GM18498 (cell line): ENCODE data around the gene TMEM245.
"Not testable (repeated sequence)": the region's sequence is repeated elsewhere in the genome, so short reads cannot be mapped to it uniquely, and the experiment has no call there.

Experiments used
- ATAC-seq: cut with Tn5 transposase; IDR thresholded peaks from one replicate; pipeline ENCODE4 v1.9.1; 2021; ENCODE audit warnings: mild to moderate bottlenecking, moderate library complexity; ENCODE audit not compliant: unreplicated experiment

TMEM245 gene

GRCh38 chr9:109072133-109072692, 47.5 kb downstream of the TMEM245 start:
- no peak for ATAC-seq

DNA sequence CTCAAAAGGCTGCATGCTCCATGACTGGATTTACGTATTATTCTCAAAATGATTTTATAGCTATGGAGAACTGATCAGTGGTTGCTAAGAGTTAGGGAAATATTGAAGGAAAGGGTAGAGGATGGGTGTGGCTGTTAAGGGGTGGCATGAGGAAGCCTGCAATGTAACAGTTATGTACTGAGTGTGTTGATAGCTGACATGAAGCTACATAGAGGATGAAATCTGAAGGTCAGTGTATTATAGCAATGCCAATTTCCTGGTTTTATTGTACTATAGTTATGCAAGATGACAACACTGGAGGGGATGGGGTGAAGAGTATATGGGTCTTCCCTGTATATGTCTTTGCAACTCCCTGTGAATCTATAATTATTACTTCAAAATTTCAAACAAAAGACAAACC, 51.0 kb downstream of the TMEM245 start:
- no peak for ATAC-seq

DNA sequence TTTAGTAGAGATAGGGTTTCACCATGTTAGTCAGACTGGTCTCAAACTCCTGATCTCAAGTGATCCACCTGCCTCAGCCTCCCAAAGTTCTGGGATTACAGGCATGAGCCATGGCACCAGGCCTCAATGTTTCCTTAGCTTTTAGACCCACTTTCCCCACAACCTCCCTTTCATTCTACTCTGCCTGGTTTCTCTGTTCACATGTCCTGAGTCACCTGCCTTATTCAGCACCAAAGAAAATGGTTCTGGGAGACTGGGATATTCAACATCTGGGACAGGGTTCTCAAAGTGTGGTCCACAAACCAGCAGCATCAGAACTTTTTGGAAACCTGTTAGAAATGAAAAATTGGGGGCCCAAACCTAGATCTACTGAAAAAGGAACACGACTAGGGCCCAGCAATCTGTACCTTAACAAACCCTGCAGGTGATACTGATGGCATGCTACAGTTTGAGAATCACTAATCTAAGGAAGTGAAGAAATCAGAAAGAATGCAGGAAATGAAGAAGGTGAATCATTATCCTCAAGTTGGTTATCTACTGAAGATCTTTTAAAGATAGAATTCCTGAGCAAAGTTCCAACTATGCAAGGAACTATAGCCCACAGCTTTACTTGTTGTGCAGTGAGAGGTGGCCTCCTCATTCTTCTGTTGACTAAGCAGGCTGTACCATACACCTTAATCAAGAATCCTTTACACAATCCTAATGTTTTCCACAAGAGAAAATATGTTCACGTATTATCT, 54.6 kb downstream of the TMEM245 start:
- ATAC-seq: no peak

GRCh38 chr9:109063760-109064159, 56.0 kb downstream of the TMEM245 start:
- ATAC-seq: no peak

GRCh38 chr9:109062543-109062942, 57.2 kb downstream of the TMEM245 start:
- ATAC-seq: no peak

DNA sequence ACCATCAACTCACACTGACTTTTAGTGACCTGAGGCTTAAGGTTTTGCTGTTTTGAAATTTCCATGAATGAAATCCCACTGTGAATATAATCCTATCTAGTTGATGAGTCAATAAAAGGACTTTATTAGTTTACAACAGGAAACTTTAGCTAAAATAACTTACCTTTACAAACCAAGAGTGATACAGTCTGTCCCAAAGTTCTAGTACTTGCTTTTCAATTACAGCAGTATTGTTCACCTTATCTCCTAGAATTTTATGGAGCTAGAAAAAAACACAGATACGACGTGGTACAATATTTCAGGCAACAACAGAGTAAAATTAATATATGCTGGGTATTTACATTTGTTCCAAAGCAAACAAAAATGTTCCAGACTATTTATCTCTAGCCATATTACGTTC, 59.6 kb downstream of the TMEM245 start:
- ATAC-seq: no peak

DNA sequence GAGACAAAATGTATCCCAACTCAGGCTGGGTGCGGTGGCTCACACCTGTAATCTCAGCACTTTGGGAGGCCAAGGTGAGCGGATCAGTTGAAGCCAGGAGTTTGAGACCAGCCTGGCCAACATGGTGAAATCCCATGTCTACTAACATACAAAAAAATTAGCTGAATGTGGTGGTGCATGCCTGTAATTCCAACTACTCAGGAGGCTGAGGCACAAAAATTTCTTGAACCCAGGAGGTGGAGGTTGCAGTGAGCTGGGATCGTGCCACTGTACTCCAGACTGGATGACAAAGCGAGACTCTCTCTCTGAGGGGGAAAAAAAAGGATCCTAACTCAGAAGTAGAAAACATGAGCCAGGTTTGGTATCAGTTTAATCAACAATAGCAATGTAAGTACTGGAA, 66.6 kb downstream of the TMEM245 start:
- ATAC-seq: not testable (repeated sequence)

- ATAC-seq: no peak
These were observed 67.3 kb downstream of the TMEM245 start for GRCh38 chr9:109052416-109052815.

GRCh38 chr9:109051733-109052132, 68.0 kb downstream of the TMEM245 start:
- ATAC-seq: no peak

GRCh38 chr9:109050444-109050843, 69.3 kb downstream of the TMEM245 start:
- no peak for ATAC-seq

DNA sequence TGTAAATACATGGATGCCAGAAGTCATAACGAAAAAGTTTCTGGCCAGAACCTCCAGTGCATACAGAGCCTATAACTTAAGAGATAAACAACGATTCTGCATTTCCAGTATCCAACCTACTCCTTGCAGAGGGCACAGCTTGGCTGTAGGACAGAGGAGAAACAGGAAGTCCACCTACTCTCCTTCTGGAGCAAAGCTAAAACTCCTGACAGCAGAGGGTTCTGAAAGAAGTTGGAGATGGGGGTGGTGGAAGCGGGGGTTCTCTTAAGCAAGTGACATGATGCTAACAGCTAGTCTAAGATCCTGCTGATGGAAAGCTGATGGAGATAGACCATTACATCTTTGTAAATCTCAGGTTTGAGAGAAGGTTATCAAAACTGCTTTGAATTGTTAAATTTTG, 70.9 kb downstream of the TMEM245 start:
- ATAC-seq: no peak

GRCh38 chr9:109047259-109047658, 72.5 kb downstream of the TMEM245 start:
- ATAC-seq: no peak

- no peak for ATAC-seq
These were observed 73.4 kb downstream of the TMEM245 start for GRCh38 chr9:109046346-109046745.

DNA sequence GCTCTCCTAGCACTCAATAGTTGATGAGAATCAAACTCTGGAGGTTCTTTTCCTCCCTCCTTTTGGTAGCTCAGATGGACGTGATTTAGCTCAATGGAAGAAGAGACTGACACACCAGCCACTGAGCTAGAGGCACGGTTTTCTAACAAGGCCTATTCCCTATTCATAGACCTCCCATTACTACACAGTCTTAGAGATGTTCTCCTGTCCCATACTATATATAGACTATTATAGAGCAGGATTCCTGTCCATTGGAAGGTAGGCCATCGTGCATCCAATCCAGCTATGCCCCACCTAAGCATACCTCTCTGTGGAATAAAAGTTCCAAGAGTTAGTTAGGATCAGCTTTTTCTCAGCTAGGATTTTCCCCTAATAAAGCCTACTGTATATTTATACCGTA, 76.2 kb downstream of the TMEM245 start:
- ATAC-seq: no peak

- ATAC-seq: no peak
These were observed 79.2 kb downstream of the TMEM245 start for GRCh38 chr9:109040571-109040970.

DNA sequence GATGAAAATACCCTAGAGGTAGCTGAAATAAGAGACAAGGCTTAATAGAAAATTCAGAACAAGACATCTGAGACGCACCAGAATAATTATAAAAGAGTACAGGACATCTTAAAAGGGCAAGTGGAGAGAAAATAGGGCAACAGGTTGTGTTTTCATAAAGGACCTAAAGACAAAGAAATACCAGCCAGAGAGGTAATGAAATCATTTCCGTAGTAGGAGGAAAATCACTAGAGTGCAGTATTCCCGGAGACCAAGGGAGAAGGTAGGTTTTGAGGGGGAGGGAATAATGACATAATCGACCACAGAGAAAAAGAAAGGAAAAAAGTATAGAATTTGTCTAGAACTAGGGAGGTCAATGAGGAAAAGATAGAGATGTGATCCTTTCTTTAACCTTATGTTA, 80.2 kb downstream of the TMEM245 start:
- no peak for ATAC-seq

DNA sequence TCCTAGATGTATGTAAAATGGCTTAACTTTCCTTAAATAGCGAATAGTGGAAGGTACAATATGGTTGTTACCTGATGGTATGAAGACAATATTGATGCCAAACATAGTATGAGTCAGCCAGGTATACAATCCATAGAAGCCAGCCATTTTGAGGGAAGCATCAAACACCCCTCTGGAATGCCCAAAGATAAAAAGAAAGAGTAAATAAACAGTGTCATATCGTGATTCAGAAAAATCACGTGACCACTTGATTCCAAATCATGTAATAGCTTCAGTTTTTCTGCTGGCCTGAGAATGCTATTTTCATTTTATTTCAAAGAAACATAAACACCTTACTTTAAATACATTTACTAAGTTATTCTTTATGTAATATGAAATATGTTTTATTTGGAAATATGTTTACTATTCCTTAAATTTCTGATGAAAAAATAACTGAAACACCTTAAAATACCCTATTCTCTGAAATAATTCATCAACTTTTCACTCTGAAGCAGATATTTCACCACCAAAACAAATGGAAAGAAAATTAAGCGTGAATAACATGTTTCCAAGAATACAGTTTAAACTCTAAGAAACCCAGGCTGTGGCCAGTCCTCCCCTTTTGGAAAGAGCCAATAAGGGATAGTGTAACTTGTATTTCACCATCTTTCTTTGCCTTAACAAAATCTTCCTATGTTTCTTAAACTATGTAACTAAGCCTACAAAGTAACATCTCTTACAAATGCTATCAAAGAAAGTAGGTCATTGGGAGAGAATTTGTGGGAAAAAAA, 81.6 kb downstream of the TMEM245 start:
- ATAC-seq: no peak

DNA sequence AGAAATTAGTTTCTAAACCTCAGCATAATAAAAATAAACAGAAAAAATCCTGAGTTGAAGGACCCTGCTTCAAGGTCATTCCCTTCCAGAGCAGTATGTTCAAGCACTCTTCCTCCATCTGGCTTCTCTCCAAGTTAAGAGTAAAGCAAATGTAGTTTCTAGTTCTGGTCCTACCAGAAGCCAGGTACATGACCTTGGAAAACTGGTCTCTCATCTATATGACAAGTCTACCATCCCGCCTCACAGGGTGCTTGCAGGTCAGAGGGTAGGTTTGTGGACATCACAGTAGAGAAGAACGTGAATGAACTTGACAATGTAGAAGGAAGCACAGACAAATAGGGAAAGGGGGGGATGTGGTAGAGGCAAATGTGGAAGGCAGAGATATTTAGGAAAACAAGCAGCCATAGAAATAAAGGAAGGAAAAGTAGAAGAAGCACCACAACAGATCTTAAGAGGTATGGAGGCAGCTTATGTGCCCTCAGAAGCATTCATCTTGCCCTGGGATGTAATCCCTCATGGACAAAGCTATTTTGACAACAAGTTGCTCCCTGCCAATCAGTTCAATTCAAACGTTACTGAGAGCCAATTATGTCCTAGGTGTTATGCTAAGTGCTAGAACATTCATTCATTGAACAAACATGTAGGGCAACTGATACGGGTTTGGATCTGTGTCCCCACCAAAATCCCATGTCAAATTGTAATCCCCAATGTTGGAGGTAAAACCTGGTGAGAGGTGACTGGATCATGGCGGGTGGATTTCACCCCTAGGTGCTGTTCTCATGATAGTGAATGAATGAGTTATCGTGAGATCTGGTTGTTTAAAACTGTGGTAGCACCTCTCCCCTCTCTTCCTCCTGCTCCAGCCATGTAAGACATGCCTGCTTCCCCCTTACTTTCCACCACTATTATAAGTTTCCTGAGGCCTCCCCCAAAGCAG, 82.7 kb downstream of the TMEM245 start:
- ATAC-seq: no peak

DNA sequence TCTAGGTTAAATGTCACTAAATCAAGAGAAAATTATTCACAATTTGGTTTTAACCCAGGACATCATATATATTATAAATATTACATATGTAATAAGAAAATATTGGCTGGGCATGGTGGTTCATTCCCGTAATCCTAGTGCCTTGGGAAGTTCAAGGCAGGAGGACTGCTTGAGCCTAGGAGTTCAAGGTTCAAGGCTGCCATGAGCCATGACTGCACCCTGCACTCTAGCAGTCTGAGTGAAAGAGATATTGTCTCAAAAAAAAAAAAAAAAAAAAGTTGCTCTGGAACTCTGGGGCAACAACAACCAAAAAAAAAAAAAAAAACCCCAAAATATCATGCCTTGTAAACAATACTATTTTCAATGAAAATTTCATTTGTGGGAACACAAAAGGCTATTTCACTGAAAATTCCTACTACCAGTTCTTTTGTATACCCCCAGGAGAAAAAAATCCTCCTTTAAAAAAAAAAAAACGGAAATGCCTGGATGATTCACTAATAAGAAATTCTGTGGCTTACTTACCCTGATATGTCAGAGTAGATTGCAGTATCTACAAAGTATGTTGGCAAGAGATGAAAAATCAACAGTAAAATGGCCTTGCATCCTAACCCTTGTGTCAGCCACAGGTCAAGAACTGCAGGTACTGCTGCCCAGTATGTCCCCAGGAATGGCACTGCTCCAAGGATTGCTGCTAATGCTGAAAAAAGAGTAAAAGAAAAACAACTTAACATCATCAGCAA, 83.9 kb downstream of the TMEM245 start:
- no peak for ATAC-seq

- ATAC-seq: no peak
These were observed 85.6 kb downstream of the TMEM245 start for GRCh38 chr9:109033941-109034700.
